HEK293T (cell line): ENCODE data around the gene HIBCH.

Experiments used
- ARNT ChIP-seq: fragments of 450-650 bp; IDR thresholded peaks from 2 replicates; pipeline ENCODE4 v1.6.1; 2017; ENCODE audit warnings: mild to moderate bottlenecking
- BHLHE40 ChIP-seq: fragments of 450-650 bp; IDR thresholded peaks from 2 replicates; pipeline ENCODE4 v1.6.1; 2016; ENCODE audit warnings: mild to moderate bottlenecking, moderate library complexity, borderline replicate concordance
- ELF4 ChIP-seq: fragments of 450-650 bp; IDR thresholded peaks from 2 replicates; pipeline ENCODE4 v1.6.1; 2017; ENCODE audit warnings: antibody characterized with exemption
- FOXA1 ChIP-seq: fragments of 450-650 bp; IDR thresholded peaks from 2 replicates; pipeline ENCODE4 v1.6.1; 2016; ENCODE audit warnings: mild to moderate bottlenecking
- FOXK2 ChIP-seq: fragments of 450-650 bp; IDR thresholded peaks from 2 replicates; pipeline ENCODE4 v1.6.1; 2016; ENCODE audit warnings: mild to moderate bottlenecking
- FOXM1 ChIP-seq: fragments of 450-650 bp; IDR thresholded peaks from 2 replicates; pipeline ENCODE4 v1.6.1; 2017; ENCODE audit warnings: mild to moderate bottlenecking, borderline replicate concordance
- HDGF ChIP-seq: fragments of 450-650 bp; IDR thresholded peaks from 2 replicates; pipeline ENCODE4 v1.6.1; 2017; ENCODE audit warnings: antibody characterized with exemption, borderline replicate concordance
- L3MBTL2 ChIP-seq: fragments of 450-650 bp; conservative IDR thresholded peaks from 2 replicates; pipeline ENCODE4 v1.6.1; 2016; ENCODE audit warnings: mild to moderate bottlenecking
- LEF1 ChIP-seq: fragments of 450-650 bp; IDR thresholded peaks from 2 replicates; pipeline ENCODE4 v1.6.1; 2017; ENCODE audit warnings: mild to moderate bottlenecking, borderline replicate concordance
- NFRKB ChIP-seq: fragments of 450-650 bp; IDR thresholded peaks from 2 replicates; pipeline ENCODE4 v1.6.1; 2016; ENCODE audit warnings: mild to moderate bottlenecking, moderate library complexity
- PKNOX1 ChIP-seq: fragments of 450-650 bp; IDR thresholded peaks from 2 replicates; pipeline ENCODE4 v1.6.1; 2016
- SP1 ChIP-seq: fragments of 450-650 bp; IDR thresholded peaks from 2 replicates; pipeline ENCODE4 v1.6.1; 2017
- SUZ12 ChIP-seq: fragments of 450-650 bp; IDR thresholded peaks from 2 replicates; pipeline ENCODE4 v1.6.1; 2016; ENCODE audit warnings: mild to moderate bottlenecking
- ZNF384 ChIP-seq: fragments of 450-650 bp; IDR thresholded peaks from 2 replicates; pipeline ENCODE4 v1.6.1; 2016

DNA sequence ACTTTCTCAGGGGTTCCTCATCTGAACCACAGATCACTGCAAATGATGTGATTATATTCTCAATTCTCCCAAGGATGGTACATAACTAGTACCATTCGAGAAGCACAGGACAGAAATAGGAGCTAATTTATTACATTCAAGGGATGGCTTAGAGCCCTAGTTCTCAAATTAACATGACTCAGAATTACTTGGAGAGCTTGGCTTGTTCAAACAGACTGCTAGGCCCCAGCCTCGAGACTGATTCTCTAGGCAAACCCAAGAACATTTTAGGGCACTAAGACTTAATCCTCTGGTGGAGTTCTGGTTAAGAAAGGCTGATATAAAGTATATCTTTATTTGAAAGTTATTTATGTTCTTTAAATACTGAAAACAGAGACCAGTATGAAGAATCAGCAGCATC lies 35.8 kb downstream of the HIBCH start:
- TF ChIP-seq SP1 (no peak), SUZ12 (no peak), L3MBTL2 (no peak), FOXA1 (no peak), FOXK2 (no peak), NFRKB (no peak), PKNOX1 (no peak), ELF4 (no peak), ARNT (no peak), FOXM1 (no peak), ZNF384 (no peak), BHLHE40 (no peak), LEF1 (no peak), HDGF (no peak)
